Heart right ventricle (tissue), 16 donors: ENCODE data around the gene GRM8. TPM values are rescaled to one million over a fixed set of nuclear protein-coding genes. Genes with fewer than 3 reads are reported as not detected.
A peak's percentile ranks its signal among the peaks of the same experiment; 100 is the strongest.

Source experiments
- ATAC-seq, 8 donors: fragments of 200-7000 bp; cut with Tn5 transposase; one replicate each; pipeline ENCODE4 v1.9.1; 2020; ENCODE audit warnings: mild to moderate bottlenecking in 8 of 8, moderate library complexity in 8 of 8, moderate number of reproducible peaks in 1 of 8
- DNase-seq, 2 donors: peaks; one replicate each; pipeline ENCODE4 v3.0.0-alpha.2; 2020
- H3K27ac ChIP-seq, 10 donors: fragments of 200-600 bp; sonication (generic) in 2 of 10; one replicate each; pipeline versions ENCODE4 v1.5.0 to v1.8.0; 2020 to 2022; ENCODE audit warnings: mild to moderate bottlenecking in 3 of 10
- H3K27me3 ChIP-seq, 7 donors: fragments of 200-600 bp; one replicate each; pipeline ENCODE4 v1.8.0; 2021 to 2022; ENCODE audit warnings: mild to moderate bottlenecking in 2 of 7
- H3K36me3 ChIP-seq, 9 donors: fragments of 200-600 bp; sonication (generic) in 1 of 9; one replicate each; pipeline versions ENCODE4 v1.5.0 to v1.8.0; 2020 to 2022; ENCODE audit warnings: mild to moderate bottlenecking in 2 of 9
- H3K4me1 ChIP-seq, 9 donors: fragments of 200-600 bp; sonication (generic) in 1 of 9; one replicate each; pipeline versions ENCODE4 v1.5.0 to v1.8.0; 2020 to 2022; ENCODE audit warnings: mild to moderate bottlenecking in 4 of 9
- H3K4me3 ChIP-seq, 10 donors: fragments of 200-600 bp; sonication (generic) in 2 of 10; one replicate each; pipeline versions ENCODE4 v1.5.0 to v1.8.0; 2020 to 2022; ENCODE audit warnings: mild to moderate bottlenecking in 7 of 10, moderate library complexity in 2 of 10
- H3K9me3 ChIP-seq, 11 donors: fragments of 200-600 bp in 10 of 11; sonication (generic) in 2 of 11; one replicate each; pipeline versions ENCODE4 v1.5.0 to v1.8.0; 2013 to 2022; ENCODE audit warnings: mild to moderate bottlenecking in 2 of 11, control low read depth in 1 of 11, moderate library complexity in 1 of 11
- CTCF ChIP-seq, 9 donors: fragments of 200-600 bp; sonication (generic) in 2 of 9; IDR thresholded peaks; one replicate each; pipeline versions ENCODE4 v1.5.0 to v1.8.0; 2021 to 2022; ENCODE audit warnings: antibody characterized with exemption in 9 of 9, mild to moderate bottlenecking in 5 of 9, moderate library complexity in 1 of 9
- WGBS, 2 donors: extraction: QIAGEN DNeasy Blood & Tissue Kit; methylation state at CpG; one replicate each; pipeline ENCODE4 v1.1.7; 2013; ENCODE audit warnings: inconsistent platforms in 1 of 2; 5-methylcytosine and 5-hydroxymethylcytosine counted together
- intact Hi-C, 10 donors: fragments of 100-400 bp; cut with DNase I; formaldehyde crosslinking; loops; one replicate each; pipeline versions ENCODE4 v1.11.1 to v1.14.2; 2022
- polyA plus RNA-seq, 2 donors: library from polyadenylated mRNA; stranded (reverse); fragments of 200-250 nt; gene quantifications; one replicate each; pipeline ENCODE4 v1.2.3, GENCODE V29; 2013
- total RNA-seq, 10 donors: library from RNA; stranded (reverse); fragmentation: NEBNext Ultra II Directional in 3 of 10; extraction: Animal tissue kit (Norgen Biotek cat#: 25700) in 3 of 10; gene quantifications; one replicate each; pipeline versions ENCODE4 v1.2.1 to v1.2.4, GENCODE V29; 2021 to 2023
- donor health status: Arrhythmogenic right ventricular cardiomyopathy.
- donor health status: ischemic (EF 13 %, LVEDD 7.1; RV severe dilation, severe dysfunction).
- donor health status: healthy with polysubstance abuse.
- donor health status: DM: no; HTN: yes; CAD: no.
- donor health status: DM: no; HTN: no; CAD: no.
- donor health status: ischemic (EF 25% LVEDD 6.9; RV normal size, moderate dysfunction).
- donor health status: ischemic (EF 25% LVEDD 5.7; RV mildly dilated, moderate dysfunction).
- donor health status: healthy.
- donor health status: DM: yes; HTN: yes; CAD: no.
- donor health status: Ischemic cardiomyopathy.
- donor health status: ischemic (EF 35%, LVEDD 5.7; RV mildly dilated, moderate dysfunction).
- donor health status: nonischemic (EF 11% LVEDD 7.7; RV severe dilation, severe dysfunction).
- donor health status: DM: yes; HTN: yes; CAD: no.
- donor health status: PGD.
- donor health status: ischemic (EF 29% LVEDD 5.4; RV normal size, mild dysfunction).
- donor health status: nonischemic (EF 23%, LVEDD 6.1; RV moderate dilation, normal function).

Gene GRM8
- total and polyA plus RNA-seq, 12 donors, result 0.13 to 0.68 (median 0.34) TPM; not detected in 5

- no peak overlapping the region for H3K27ac ChIP-seq
- 94% methylated on average over 15 of the region's 15 CpGs for WGBS, 2 donors
- no peaks in the 10 kb centered on the region for H3K36me3 ChIP-seq
- no peaks in the 10 kb centered on the region for H3K27me3 ChIP-seq
- intact Hi-C loops, result no loop called here
- H3K4me3 ChIP-seq, result no peak overlapping the region
- no peaks in the 10 kb centered on the region for H3K4me1 ChIP-seq
- DNase-seq (no peak), ATAC-seq (no peak)
- no peak for TF ChIP-seq CTCF (IDR thresholded peaks at IDR 0.05)
- peaks cover 0 to 12% (median 0%) of the 10 kb centered on the region in 11 donors for H3K9me3 ChIP-seq
Measured at GRCh38 chr7:126690104-126690503, 562.6 kb downstream of the GRM8 start.

- H3K4me3 ChIP-seq, result no peak overlapping the region
- H3K9me3 ChIP-seq, result peaks cover 0 to 12% (median 0%) of the 10 kb centered on the region in 11 donors
- intact Hi-C loops, result no loop called here
- no peaks in the 10 kb centered on the region for H3K4me1 ChIP-seq
- TF ChIP-seq CTCF (IDR thresholded peaks at IDR 0.05), result no peak
- no peak overlapping the region for H3K27ac ChIP-seq
- DNase-seq (no peak), ATAC-seq (no peak)
- WGBS, 2 donors, result 56 to 79% methylated on average over 1 of the region's 1 CpG
- no peaks in the 10 kb centered on the region for H3K27me3 ChIP-seq
- no peaks in the 10 kb centered on the region for H3K36me3 ChIP-seq
Measured at GRCh38 chr7:126689037-126689436, 563.7 kb downstream of the GRM8 start.

- no peaks in the 10 kb centered on the region for H3K27me3 ChIP-seq
- H3K4me1 ChIP-seq, result no peaks in the 10 kb centered on the region
- no peak for TF ChIP-seq CTCF (IDR thresholded peaks at IDR 0.05)
- no peak overlapping the region for H3K4me3 ChIP-seq
- no peaks in the 10 kb centered on the region for H3K36me3 ChIP-seq
- intact Hi-C loops, result no loop called here
- peaks cover 0 to 12% (median 0%) of the 10 kb centered on the region in 11 donors for H3K9me3 ChIP-seq
- no peak overlapping the region for H3K27ac ChIP-seq
- ATAC-seq, result no peak
- no peak for DNase-seq
- 81 to 83% methylated on average over 5 of the region's 5 CpGs for WGBS, 2 donors
Measured at GRCh38 chr7:126686474-126686873, 566.3 kb downstream of the GRM8 start.

GRCh38 chr7:126685596-126685995, 567.1 kb downstream of the GRM8 start:
- intact Hi-C loops, result no loop called here
- WGBS, 2 donors, result 91 to 94% methylated on average over 10 of the region's 10 CpGs

More at GRCh38 chr7:126685596-126685995, 567.1 kb downstream of the GRM8 start:
- DNase-seq (no peak), ATAC-seq (peak in 1 of 8 donors; percentile 10)
- Histone ChIP-seq H3K9me3 (peaks cover 0 to 10% (median 0%) of the 10 kb centered on the region in 11 donors), H3K36me3 (no peaks in the 10 kb centered on the region), H3K4me3 (no peak overlapping the region), H3K4me1 (no peaks in the 10 kb centered on the region), H3K27ac (no peak overlapping the region), H3K27me3 (no peaks in the 10 kb centered on the region)
- TF ChIP-seq CTCF (IDR thresholded peaks at IDR 0.05), result no peak
